Measurements from ENCODE around the gene NSUN5.
"Not testable (repeated sequence)": the region's sequence is repeated elsewhere in the genome, so short reads cannot be mapped to it uniquely, and the experiment has no call there.

DNA sequence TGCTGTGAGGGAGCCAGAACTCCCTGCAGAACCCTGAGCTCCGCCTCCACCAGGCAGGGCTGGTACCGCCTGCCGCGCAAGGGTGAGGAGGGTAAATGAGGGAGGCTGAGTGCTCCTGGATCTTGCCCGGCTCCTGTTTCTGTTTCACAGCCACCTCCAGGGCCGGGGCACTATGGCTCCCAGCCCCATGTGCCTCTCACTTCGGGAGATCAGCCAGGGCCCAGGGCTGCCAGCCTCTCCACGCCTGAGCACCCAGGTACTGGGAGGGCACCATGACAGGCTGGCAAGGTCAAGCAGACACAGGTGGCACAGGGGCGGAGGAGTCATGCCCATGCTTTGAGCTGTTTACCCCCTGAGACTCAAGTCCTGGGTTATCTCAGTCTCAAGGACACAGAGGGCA, 10.9 kb upstream of the NSUN5 start:
- TF ChIP-seq, protein P1, sequence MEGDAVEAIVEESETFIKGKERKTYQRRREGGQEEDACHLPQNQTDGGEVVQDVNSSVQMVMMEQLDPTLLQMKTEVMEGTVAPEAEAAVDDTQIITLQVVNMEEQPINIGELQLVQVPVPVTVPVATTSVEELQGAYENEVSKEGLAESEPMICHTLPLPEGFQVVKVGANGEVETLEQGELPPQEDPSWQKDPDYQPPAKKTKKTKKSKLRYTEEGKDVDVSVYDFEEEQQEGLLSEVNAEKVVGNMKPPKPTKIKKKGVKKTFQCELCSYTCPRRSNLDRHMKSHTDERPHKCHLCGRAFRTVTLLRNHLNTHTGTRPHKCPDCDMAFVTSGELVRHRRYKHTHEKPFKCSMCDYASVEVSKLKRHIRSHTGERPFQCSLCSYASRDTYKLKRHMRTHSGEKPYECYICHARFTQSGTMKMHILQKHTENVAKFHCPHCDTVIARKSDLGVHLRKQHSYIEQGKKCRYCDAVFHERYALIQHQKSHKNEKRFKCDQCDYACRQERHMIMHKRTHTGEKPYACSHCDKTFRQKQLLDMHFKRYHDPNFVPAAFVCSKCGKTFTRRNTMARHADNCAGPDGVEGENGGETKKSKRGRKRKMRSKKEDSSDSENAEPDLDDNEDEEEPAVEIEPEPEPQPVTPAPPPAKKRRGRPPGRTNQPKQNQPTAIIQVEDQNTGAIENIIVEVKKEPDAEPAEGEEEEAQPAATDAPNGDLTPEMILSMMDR (conservative IDR thresholded peaks at IDR 0.05; ENCODE audit: low read length): not testable (repeated sequence)
- not testable (repeated sequence) for TF ChIP-seq EZH2phosphoT487 (IDR thresholded peaks at IDR 0.05; ENCODE audit: borderline replicate concordance, low read depth, low read length)
